MG63 (cell line): ENCODE data around the gene SEC61A1. TPM values are rescaled to one million over a fixed set of nuclear protein-coding genes. Genes with fewer than 3 reads are reported as not detected.

Experiments used
- DNase-seq: peaks from one replicate; pipeline ENCODE4 v3.0.0-alpha.2; 2020
- H3K27me3 ChIP-seq: fragments of 250-450 bp; sonication (Bioruptor Pico); 2 replicates; pipeline ENCODE4 v1.5.1; 2020; ENCODE audit warnings: mild to moderate bottlenecking, moderate library complexity
- H3K36me3 ChIP-seq: fragments of 250-450 bp; sonication (Bioruptor Pico); 2 replicates; pipeline ENCODE4 v1.5.1; 2020; ENCODE audit warnings: mild to moderate bottlenecking, moderate library complexity
- H3K4me3 ChIP-seq: fragments of 250-450 bp; sonication (Bioruptor Pico); 2 replicates; pipeline ENCODE4 v1.5.1; 2020; ENCODE audit warnings: mild to moderate bottlenecking, moderate library complexity
- H3K9me3 ChIP-seq: fragments of 250-450 bp; sonication (Bioruptor Pico); 2 replicates; pipeline ENCODE4 v1.5.1; 2020; ENCODE audit warnings: mild to moderate bottlenecking, moderate library complexity
- total RNA-seq: library from RNA; depleted of rRNA; stranded (reverse); fragments of >200 nt; shearing (Covaris generic); gene quantifications from 2 replicates; pipeline ENCODE4 v1.2.3, GENCODE V29; 2014; ENCODE audit warnings: low replicate concordance

The SEC61A1 gene
- total RNA-seq, 1 experiment from 2014 or later, result 366 TPM

- DNase-seq, result no peak
- no peaks in the 10 kb centered on the region for H3K9me3 ChIP-seq
- H3K4me3 ChIP-seq, result no peak overlapping the region
- no peaks in the 10 kb centered on the region for H3K27me3 ChIP-seq
- peaks cover 91% of the 10 kb centered on the region for H3K36me3 ChIP-seq
These were observed 31.9 kb downstream of the SEC61A1 start for GRCh38 chr3:128083980-128084674.

- H3K9me3 ChIP-seq, result no peaks in the 10 kb centered on the region
- no peaks in the 10 kb centered on the region for H3K27me3 ChIP-seq
- no peak overlapping the region for H3K4me3 ChIP-seq
- peaks cover 90% of the 10 kb centered on the region for H3K36me3 ChIP-seq
- no peak for DNase-seq
These were observed 32.4 kb downstream of the SEC61A1 start for GRCh38 chr3:128084675-128085021.

GRCh38 chr3:128089135-128089534 is 36.9 kb downstream of the SEC61A1 start:
- Histone ChIP-seq H3K36me3 (peaks cover 73% of the 10 kb centered on the region), H3K4me3 (no peak overlapping the region), H3K27me3 (no peaks in the 10 kb centered on the region), H3K9me3 (no peaks in the 10 kb centered on the region)
- no peak for DNase-seq

- no peaks in the 10 kb centered on the region for H3K9me3 ChIP-seq
- H3K36me3 ChIP-seq, result peaks cover 65% of the 10 kb centered on the region
- DNase-seq, result no peak
- no peaks in the 10 kb centered on the region for H3K27me3 ChIP-seq
- H3K4me3 ChIP-seq, result no peak overlapping the region
These were observed 39.3 kb downstream of the SEC61A1 start for GRCh38 chr3:128091586-128091985.

GRCh38 chr3:128094295-128095151 is 42.3 kb downstream of the SEC61A1 start:
- DNase-seq, result no peak
- Histone ChIP-seq H3K27me3 (no peaks in the 10 kb centered on the region), H3K4me3 (no peak overlapping the region), H3K36me3 (peaks cover 74% of the 10 kb centered on the region), H3K9me3 (no peaks in the 10 kb centered on the region)

GRCh38 chr3:128095222-128095703 is 43.0 kb downstream of the SEC61A1 start:
- H3K36me3 ChIP-seq, result peaks cover 81% of the 10 kb centered on the region
- H3K27me3 ChIP-seq, result no peaks in the 10 kb centered on the region

GRCh38 chr3:128098234-128098633 is 46.0 kb downstream of the SEC61A1 start:
- Histone ChIP-seq H3K27me3 (no peaks in the 10 kb centered on the region), H3K9me3 (no peaks in the 10 kb centered on the region), H3K36me3 (peaks cover 91% of the 10 kb centered on the region), H3K4me3 (no peak overlapping the region)
- no peak for DNase-seq

More at GRCh38 chr3:128095222-128095703, 43.0 kb downstream of the SEC61A1 start:
- DNase-seq, result peak; percentile 85
- Histone ChIP-seq H3K9me3 (no peaks in the 10 kb centered on the region), H3K4me3 (no peak overlapping the region)

GRCh38 chr3:128100161-128100560 is 47.9 kb downstream of the SEC61A1 start:
- DNase-seq, result no peak
- Histone ChIP-seq H3K27me3 (no peaks in the 10 kb centered on the region), H3K36me3 (peaks cover 90% of the 10 kb centered on the region), H3K4me3 (no peak overlapping the region), H3K9me3 (no peaks in the 10 kb centered on the region)

- H3K9me3 ChIP-seq, result no peaks in the 10 kb centered on the region
- no peaks in the 10 kb centered on the region for H3K27me3 ChIP-seq
- H3K4me3 ChIP-seq, result no peak overlapping the region
- no peak for DNase-seq
- peaks cover 95% of the 10 kb centered on the region for H3K36me3 ChIP-seq
These were observed 48.4 kb downstream of the SEC61A1 start for GRCh38 chr3:128100638-128101037.

GRCh38 chr3:128103136-128103676 is 51.0 kb downstream of the SEC61A1 start:
- no peaks in the 10 kb centered on the region for H3K27me3 ChIP-seq
- DNase-seq, result no peak
- no peak overlapping the region for H3K4me3 ChIP-seq
- H3K36me3 ChIP-seq, result peaks cover 94% of the 10 kb centered on the region
- no peaks in the 10 kb centered on the region for H3K9me3 ChIP-seq

GRCh38 chr3:128107834-128108233 is 55.6 kb downstream of the SEC61A1 start:
- H3K36me3 ChIP-seq, result peaks cover 83% of the 10 kb centered on the region
- no peak overlapping the region for H3K4me3 ChIP-seq
- no peaks in the 10 kb centered on the region for H3K27me3 ChIP-seq
- no peak for DNase-seq
- no peaks in the 10 kb centered on the region for H3K9me3 ChIP-seq

GRCh38 chr3:128111147-128111546 is 58.9 kb downstream of the SEC61A1 start:
- H3K4me3 ChIP-seq, result no peak overlapping the region
- no peaks in the 10 kb centered on the region for H3K9me3 ChIP-seq
- DNase-seq, result no peak
- H3K36me3 ChIP-seq, result peaks cover 78% of the 10 kb centered on the region
- H3K27me3 ChIP-seq, result no peaks in the 10 kb centered on the region

- Histone ChIP-seq H3K27me3 (no peaks in the 10 kb centered on the region), H3K36me3 (peaks cover 77% of the 10 kb centered on the region), H3K9me3 (no peaks in the 10 kb centered on the region), H3K4me3 (no peak overlapping the region)
- DNase-seq, result peak; percentile 83
These were observed 60.2 kb downstream of the SEC61A1 start for GRCh38 chr3:128112357-128112968.

GRCh38 chr3:128113817-128114794 is 61.9 kb downstream of the SEC61A1 start:
- Histone ChIP-seq H3K36me3 (peaks cover 77% of the 10 kb centered on the region), H3K9me3 (no peaks in the 10 kb centered on the region), H3K27me3 (no peaks in the 10 kb centered on the region), H3K4me3 (no peak overlapping the region)
- DNase-seq, result no peak
